A673 (cell line): ENCODE measurements around the gene PARVB.

Experiments used
- CTCF ChIP-seq: fragments of 300-800, 200-600 bp; sonication (generic); conservative IDR thresholded peaks from 2 replicates; pipeline ENCODE4 v1.5.1; 2017; ENCODE audit warnings: low read depth, mild to moderate bottlenecking, antibody characterized with exemption, low read length, moderate library complexity, mixed read lengths
- EZH2 ChIP-seq: fragments of 200-600 bp; sonication (generic); IDR thresholded peaks from 2 replicates; pipeline ENCODE4 v1.6.1; 2017; ENCODE audit warnings: borderline replicate concordance, low read depth, mild to moderate bottlenecking, mixed read lengths, antibody characterized with exemption, low read length; ENCODE audit not compliant: poor library complexity, severe bottlenecking

GRCh38 chr22:43995798-43996169 is 28.3 kb upstream of the PARVB start:
- no peak for TF ChIP-seq CTCF
- no peak for TF ChIP-seq EZH2
